ENCODE results near the gene WIPF2.

WIPF2 gene

GRCh38 chr17:40315678-40316570, 96.8 kb downstream of the WIPF2 start:
- no peak overlapping the region for H4K8ac ChIP-seq (ENCODE audit: low read depth, low read length)
- no peak overlapping the region for H2BK5ac ChIP-seq (ENCODE audit: low read length)
- H3K27ac ChIP-seq (ENCODE audit: low read depth, low read length), result no peak overlapping the region
- no peak overlapping the region for H2BK15ac ChIP-seq (replicated peaks; ENCODE audit: low read depth)
- H3K79me1 ChIP-seq (ENCODE audit: low read length), result peaks cover 15% of the 10 kb centered on the region
- H3K4me1 ChIP-seq (ENCODE audit: control insufficient read depth, low read depth, low read length), result peaks cover 9% of the 10 kb centered on the region
- H3K27me3 ChIP-seq (ENCODE audit: insufficient read depth, low read length, poor library complexity), result no peaks in the 10 kb centered on the region
- no peak overlapping the region for H3K4ac ChIP-seq (ENCODE audit: low read depth, low read length)
- peak overlapping the region; percentile 77 for H3K9ac ChIP-seq (ENCODE audit: low read length)
- H3K79me2 ChIP-seq (ENCODE audit: control insufficient read depth, insufficient read depth, low read length), result peaks cover 6% of the 10 kb centered on the region
- H3K36me3 ChIP-seq (ENCODE audit: control insufficient read depth, insufficient read depth, low read length), result no peaks in the 10 kb centered on the region
- H3K4me2 ChIP-seq (ENCODE audit: low read length), result peak overlapping the region; percentile 78
- H4K5ac ChIP-seq (ENCODE audit: low read length), result no peak overlapping the region
- H3K56ac ChIP-seq (ENCODE audit: low read length), result peak overlapping the region; percentile 87
- H3K4me3 ChIP-seq (ENCODE audit: low read length), result no peak overlapping the region
- H2AK5ac ChIP-seq (ENCODE audit: low read length), result peak overlapping the region; percentile 80
- WGBS (ENCODE audit: extremely low coverage, insufficient coverage, low lambda C conversion rate), result no CpG with 5 or more reads among the region's 9 CpGs
- H3K23ac ChIP-seq (ENCODE audit: low read length), result peak overlapping the region; percentile 30
- H2BK120ac ChIP-seq (ENCODE audit: low read depth, low read length), result no peak overlapping the region
- no peak for DNase-seq
- H3K18ac ChIP-seq (ENCODE audit: low read length), result no peak overlapping the region

GRCh38 chr17:40316571-40317344, 97.7 kb downstream of the WIPF2 start:
- Histone ChIP-seq H3K79me1 (ENCODE audit: low read length) (peaks cover 15% of the 10 kb centered on the region), H3K4me3 (ENCODE audit: low read length) (peak overlapping the region; percentile 35), H3K23ac (ENCODE audit: low read length) (peak overlapping the region; percentile 30), H3K9ac (ENCODE audit: low read length) (peak overlapping the region; percentile 77), H3K79me2 (ENCODE audit: control insufficient read depth, insufficient read depth, low read length) (peaks cover 8% of the 10 kb centered on the region), H2BK15ac (replicated peaks; ENCODE audit: low read depth) (no peak overlapping the region), H3K4me2 (ENCODE audit: low read length) (peak overlapping the region; percentile 78), H3K18ac (ENCODE audit: low read length) (peak overlapping the region; percentile 57), H2BK120ac (ENCODE audit: low read depth, low read length) (no peak overlapping the region), H3K4ac (ENCODE audit: low read depth, low read length) (no peak overlapping the region), H2AK5ac (ENCODE audit: low read length) (peak overlapping the region; percentile 80), H3K4me1 (ENCODE audit: control insufficient read depth, low read depth, low read length) (peaks cover 9% of the 10 kb centered on the region), H3K36me3 (ENCODE audit: control insufficient read depth, insufficient read depth, low read length) (no peaks in the 10 kb centered on the region), H4K5ac (ENCODE audit: low read length) (no peak overlapping the region), H4K8ac (ENCODE audit: low read depth, low read length) (no peak overlapping the region), H3K27me3 (ENCODE audit: insufficient read depth, low read length, poor library complexity) (no peaks in the 10 kb centered on the region), H3K27ac (ENCODE audit: low read depth, low read length) (peak overlapping the region; percentile 25), H3K56ac (ENCODE audit: low read length) (peak overlapping the region; percentile 87), H2BK5ac (ENCODE audit: low read length) (no peak overlapping the region)
- WGBS (ENCODE audit: extremely low coverage, insufficient coverage, low lambda C conversion rate), result no CpG with 5 or more reads among the region's 38 CpGs
- peak; percentile 85 for DNase-seq

- peak overlapping the region; percentile 77 for H3K9ac ChIP-seq (ENCODE audit: low read length)
- peak overlapping the region; percentile 25 for H3K27ac ChIP-seq (ENCODE audit: low read depth, low read length)
- no peak overlapping the region for H4K5ac ChIP-seq (ENCODE audit: low read length)
- peaks cover 13% of the 10 kb centered on the region for H3K4me1 ChIP-seq (ENCODE audit: control insufficient read depth, low read depth, low read length)
- H3K4ac ChIP-seq (ENCODE audit: low read depth, low read length), result no peak overlapping the region
- H3K56ac ChIP-seq (ENCODE audit: low read length), result peak overlapping the region; percentile 87
- H3K4me3 ChIP-seq (ENCODE audit: low read length), result peak overlapping the region; percentile 19
- peaks cover 18% of the 10 kb centered on the region for H3K79me1 ChIP-seq (ENCODE audit: low read length)
- no peak overlapping the region for H2AK5ac ChIP-seq (ENCODE audit: low read length)
- peak; percentile 86 for DNase-seq
- H3K36me3 ChIP-seq (ENCODE audit: control insufficient read depth, insufficient read depth, low read length), result no peaks in the 10 kb centered on the region
- H3K79me2 ChIP-seq (ENCODE audit: control insufficient read depth, insufficient read depth, low read length), result peaks cover 8% of the 10 kb centered on the region
- peak overlapping the region; percentile 94 for H3K4me2 ChIP-seq (ENCODE audit: low read length)
- no peaks in the 10 kb centered on the region for H3K27me3 ChIP-seq (ENCODE audit: insufficient read depth, low read length, poor library complexity)
- no peak overlapping the region for H2BK5ac ChIP-seq (ENCODE audit: low read length)
- H4K8ac ChIP-seq (ENCODE audit: low read depth, low read length), result no peak overlapping the region
- H3K18ac ChIP-seq (ENCODE audit: low read length), result peak overlapping the region; percentile 57
- H3K23ac ChIP-seq (ENCODE audit: low read length), result no peak overlapping the region
- WGBS (ENCODE audit: extremely low coverage, insufficient coverage, low lambda C conversion rate), result no CpG with 5 or more reads among the region's 6 CpGs
- H2BK120ac ChIP-seq (ENCODE audit: low read depth, low read length), result no peak overlapping the region
- H2BK15ac ChIP-seq (replicated peaks; ENCODE audit: low read depth), result no peak overlapping the region
Measured at GRCh38 chr17:40317345-40317873, 98.3 kb downstream of the WIPF2 start.

- Histone ChIP-seq H3K27me3 (ENCODE audit: insufficient read depth, low read length, poor library complexity) (no peaks in the 10 kb centered on the region), H3K27ac (ENCODE audit: low read depth, low read length) (peak overlapping the region; percentile 3), H4K5ac (ENCODE audit: low read length) (no peak overlapping the region), H3K4me1 (ENCODE audit: control insufficient read depth, low read depth, low read length) (peaks cover 13% of the 10 kb centered on the region), H3K4ac (ENCODE audit: low read depth, low read length) (no peak overlapping the region), H3K36me3 (ENCODE audit: control insufficient read depth, insufficient read depth, low read length) (no peaks in the 10 kb centered on the region), H3K4me2 (ENCODE audit: low read length) (peak overlapping the region; percentile 94), H3K79me1 (ENCODE audit: low read length) (peaks cover 21% of the 10 kb centered on the region), H3K23ac (ENCODE audit: low read length) (peak overlapping the region; percentile 83), H3K18ac (ENCODE audit: low read length) (peak overlapping the region; percentile 70), H3K56ac (ENCODE audit: low read length) (peak overlapping the region; percentile 84), H4K8ac (ENCODE audit: low read depth, low read length) (no peak overlapping the region), H2BK120ac (ENCODE audit: low read depth, low read length) (no peak overlapping the region), H3K9ac (ENCODE audit: low read length) (peak overlapping the region; percentile 79), H2AK5ac (ENCODE audit: low read length) (no peak overlapping the region), H2BK15ac (replicated peaks; ENCODE audit: low read depth) (no peak overlapping the region), H3K4me3 (ENCODE audit: low read length) (peak overlapping the region; percentile 76), H2BK5ac (ENCODE audit: low read length) (no peak overlapping the region), H3K79me2 (ENCODE audit: control insufficient read depth, insufficient read depth, low read length) (peaks cover 8% of the 10 kb centered on the region)
- no CpG with 5 or more reads among the region's 70 CpGs for WGBS (ENCODE audit: extremely low coverage, insufficient coverage, low lambda C conversion rate)
- DNase-seq, result peak; percentile 98
Measured at GRCh38 chr17:40317880-40318829, 99.1 kb downstream of the WIPF2 start.

- H3K18ac ChIP-seq (ENCODE audit: low read length), result peak overlapping the region; percentile 70
- no peak overlapping the region for H3K27ac ChIP-seq (ENCODE audit: low read depth, low read length)
- H2AK5ac ChIP-seq (ENCODE audit: low read length), result no peak overlapping the region
Measured at GRCh38 chr17:40318830-40319391, 99.8 kb downstream of the WIPF2 start.

More at GRCh38 chr17:40318830-40319391, 99.8 kb downstream of the WIPF2 start:
- H3K4ac ChIP-seq (ENCODE audit: low read depth, low read length), result no peak overlapping the region
- no peak for DNase-seq
- H3K23ac ChIP-seq (ENCODE audit: low read length), result no peak overlapping the region
- no peak overlapping the region for H4K8ac ChIP-seq (ENCODE audit: low read depth, low read length)
- no peak overlapping the region for H4K5ac ChIP-seq (ENCODE audit: low read length)
- peaks cover 8% of the 10 kb centered on the region for H3K79me2 ChIP-seq (ENCODE audit: control insufficient read depth, insufficient read depth, low read length)
- H2BK15ac ChIP-seq (replicated peaks; ENCODE audit: low read depth), result no peak overlapping the region
- no peaks in the 10 kb centered on the region for H3K27me3 ChIP-seq (ENCODE audit: insufficient read depth, low read length, poor library complexity)
- H2BK5ac ChIP-seq (ENCODE audit: low read length), result no peak overlapping the region
- H2BK120ac ChIP-seq (ENCODE audit: low read depth, low read length), result no peak overlapping the region
- H3K9ac ChIP-seq (ENCODE audit: low read length), result peak overlapping the region; percentile 79
- peak overlapping the region; percentile 84 for H3K56ac ChIP-seq (ENCODE audit: low read length)
- peak overlapping the region; percentile 76 for H3K4me3 ChIP-seq (ENCODE audit: low read length)
- peaks cover 11% of the 10 kb centered on the region for H3K4me1 ChIP-seq (ENCODE audit: control insufficient read depth, low read depth, low read length)
- H3K79me1 ChIP-seq (ENCODE audit: low read length), result peaks cover 21% of the 10 kb centered on the region
- peak overlapping the region; percentile 82 for H3K4me2 ChIP-seq (ENCODE audit: low read length)
- WGBS (ENCODE audit: extremely low coverage, insufficient coverage, low lambda C conversion rate), result no CpG with 5 or more reads among the region's 13 CpGs
- H3K36me3 ChIP-seq (ENCODE audit: control insufficient read depth, insufficient read depth, low read length), result no peaks in the 10 kb centered on the region

All from mesendoderm (in vitro differentiated cells).